GM19324 (cell line): Measurements from ENCODE around the gene NOC2L.
A peak's percentile ranks its signal among the peaks of the same experiment; 100 is the strongest.

Experiments
- ATAC-seq: cut with Tn5 transposase; IDR thresholded peaks from one replicate; pipeline ENCODE4 v1.9.1; 2021; ENCODE audit warnings: mild to moderate bottlenecking, moderate library complexity; ENCODE audit not compliant: unreplicated experiment, low FRiP score

NOC2L gene

GRCh38 chr1:975896-976683 is 17.0 kb upstream of the NOC2L start:
- peak; percentile 45 for ATAC-seq

- no peak for ATAC-seq
Observed at GRCh38 chr1:975365-975764, 16.3 kb upstream of the NOC2L start.

- no peak for ATAC-seq
Observed at GRCh38 chr1:974687-975328, 15.8 kb upstream of the NOC2L start.

- ATAC-seq = no peak
Observed at GRCh38 chr1:974293-974640, 15.2 kb upstream of the NOC2L start.

- ATAC-seq = no peak
Observed at GRCh38 chr1:973459-974292, 14.6 kb upstream of the NOC2L start.

GRCh38 chr1:972726-973458 is 13.8 kb upstream of the NOC2L start:
- ATAC-seq = no peak

GRCh38 chr1:971751-972506 is 12.9 kb upstream of the NOC2L start:
- no peak for ATAC-seq

GRCh38 chr1:970973-971730 is 12.1 kb upstream of the NOC2L start:
- ATAC-seq = no peak

GRCh38 chr1:970242-970972 is 11.4 kb upstream of the NOC2L start:
- no peak for ATAC-seq

- ATAC-seq = no peak
Observed at GRCh38 chr1:969260-969855, 10.3 kb upstream of the NOC2L start.

- ATAC-seq = no peak
Observed at GRCh38 chr1:967466-968343, 8.6 kb upstream of the NOC2L start.

- ATAC-seq = peak; percentile 44
Observed at GRCh38 chr1:966704-967300, 7.7 kb upstream of the NOC2L start.

- ATAC-seq = peak; percentile 18
Observed at GRCh38 chr1:966135-966703, 7.2 kb upstream of the NOC2L start, which contains the start of gene PLEKHN1. TSS of gene PLEKHN1 (plus strand) at chr1:966482. CDS start at chr1:966532, 50 bp downstream.

- ATAC-seq = no peak
Observed at GRCh38 chr1:965526-966134, 6.6 kb upstream of the NOC2L start.

GRCh38 chr1:964691-965525 is 5.9 kb upstream of the NOC2L start:
- no peak for ATAC-seq
